GM19238 (cell line): ENCODE results near the gene MYOT.

Experiments used
- DNase-seq: peaks from one replicate; pipeline ENCODE4 v3.0.0; 2011; ENCODE audit warnings: low spot score; ENCODE audit not compliant: insufficient read length

Gene MYOT

GRCh38 chr5:137901011-137901817, 33.6 kb downstream of the MYOT start:
- DNase-seq, result no peak

GRCh38 chr5:137902408-137903133, 34.9 kb downstream of the MYOT start:
- no peak for DNase-seq

GRCh38 chr5:137914758-137915157, 47.1 kb downstream of the MYOT start:
- DNase-seq, result no peak

- DNase-seq, result no peak
Measured at GRCh38 chr5:137916923-137917322, 49.3 kb downstream of the MYOT start.

GRCh38 chr5:137921931-137922330, 54.3 kb downstream of the MYOT start:
- DNase-seq, result no peak

GRCh38 chr5:137923856-137924255, 56.2 kb downstream of the MYOT start:
- no peak for DNase-seq

GRCh38 chr5:137932800-137933199, 65.1 kb downstream of the MYOT start:
- DNase-seq, result no peak

- no peak for DNase-seq
Measured at GRCh38 chr5:137933491-137933911, 65.8 kb downstream of the MYOT start.

- no peak for DNase-seq
Measured at GRCh38 chr5:137935190-137935589, 67.5 kb downstream of the MYOT start.

GRCh38 chr5:137935694-137936093, 68.0 kb downstream of the MYOT start:
- DNase-seq, result no peak
